Measurements from ENCODE around the gene RPL5.
A peak's percentile ranks its signal among the peaks of the same experiment; 100 is the strongest.

The RPL5 gene

DNA sequence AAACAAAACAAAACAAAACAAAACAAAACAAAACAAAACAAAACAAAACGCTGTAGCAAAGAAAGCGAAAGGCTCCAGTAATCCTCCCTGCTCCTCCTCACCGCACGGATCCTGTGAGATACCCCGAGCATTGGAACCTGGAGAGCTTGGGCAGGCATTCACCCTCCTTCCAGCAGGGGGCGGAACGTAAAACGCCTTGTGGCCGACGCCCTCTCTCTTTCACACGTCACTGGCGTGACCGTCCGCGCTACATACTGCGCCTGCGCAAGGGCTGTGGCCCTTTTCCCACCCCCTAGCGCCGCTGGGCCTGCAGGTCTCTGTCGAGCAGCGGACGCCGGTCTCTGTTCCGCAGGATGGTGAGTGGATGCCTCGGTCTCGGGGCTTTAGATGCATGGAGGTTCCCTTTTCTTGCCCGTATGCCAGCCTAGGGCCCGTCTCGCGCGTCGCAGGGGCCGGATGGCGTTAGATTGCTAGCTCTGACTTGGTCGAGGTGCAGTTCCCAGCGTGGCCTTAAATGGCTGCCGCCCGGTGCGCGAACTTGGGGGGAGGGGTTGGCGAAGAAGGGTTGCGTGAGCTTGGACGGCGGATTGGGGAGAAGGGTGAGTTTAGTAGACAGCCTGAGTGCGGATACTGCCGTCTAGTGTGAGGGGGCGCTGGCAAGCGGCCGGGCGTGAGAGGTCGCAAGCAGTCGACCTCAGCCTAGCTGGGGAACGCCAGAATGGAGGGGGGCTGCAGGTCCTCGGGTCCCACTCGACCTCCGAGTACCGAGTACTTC lies at the start of gene RPL5:
RPL5 (plus strand) TSS at position 279 of the 775 bp plus-strand sequence; CDS start at position 354, 75 bp downstream.
- DNase-seq (ENCODE audit: low spot score): peak; percentile 98

DNA sequence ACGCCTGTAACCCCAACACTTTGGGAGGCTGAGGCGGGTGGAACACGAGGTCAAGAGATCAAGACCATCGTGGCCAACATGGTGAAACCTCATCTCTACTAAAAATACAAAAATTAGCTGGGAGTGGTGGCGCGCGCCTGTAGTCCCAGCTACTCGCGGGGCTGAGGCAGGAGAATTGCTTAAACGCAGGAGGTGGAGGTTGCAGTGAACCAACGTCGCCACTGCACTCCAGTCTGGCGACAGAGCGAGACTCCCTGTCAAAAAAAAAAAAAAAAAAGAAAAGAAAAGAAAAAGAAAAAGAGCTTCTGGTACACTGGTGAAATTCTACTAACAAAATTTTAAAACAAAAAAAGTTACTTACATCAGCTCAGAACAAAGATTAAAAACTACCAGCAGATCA lies 48.3 kb upstream of the RPL5 start:
- DNase-seq (ENCODE audit: low spot score): peak; percentile 50

DNA sequence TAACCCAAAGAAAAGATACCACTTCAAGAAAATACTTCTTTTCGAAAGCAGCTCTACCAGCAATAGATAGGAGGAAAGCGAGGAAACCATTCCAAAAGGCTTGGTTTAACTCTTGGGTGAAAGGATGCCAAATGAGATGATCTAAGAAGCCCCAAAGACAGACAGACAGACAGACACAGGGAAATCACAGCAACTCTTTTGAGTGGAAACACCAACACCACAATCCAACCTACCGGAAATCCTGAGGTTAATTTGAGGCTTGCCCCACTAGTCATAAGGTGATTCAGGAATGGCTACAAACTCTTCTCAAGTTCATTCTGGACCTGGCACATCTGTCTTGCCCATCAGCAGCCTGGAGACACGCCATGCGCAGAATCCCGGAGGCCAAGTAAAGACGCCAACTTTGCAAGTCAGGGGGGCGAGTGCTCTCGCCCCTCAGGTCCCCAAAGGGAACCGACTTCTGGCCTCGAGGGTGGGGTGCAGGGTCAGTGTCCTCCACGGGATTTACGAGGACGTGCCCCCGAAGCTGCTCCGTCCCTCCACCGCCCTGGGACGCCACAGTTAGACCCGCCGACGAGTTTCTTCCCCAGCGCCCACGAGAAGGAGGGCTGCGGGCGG lies 47.7 kb upstream of the RPL5 start:
- no peak for DNase-seq (ENCODE audit: low spot score)

DNA sequence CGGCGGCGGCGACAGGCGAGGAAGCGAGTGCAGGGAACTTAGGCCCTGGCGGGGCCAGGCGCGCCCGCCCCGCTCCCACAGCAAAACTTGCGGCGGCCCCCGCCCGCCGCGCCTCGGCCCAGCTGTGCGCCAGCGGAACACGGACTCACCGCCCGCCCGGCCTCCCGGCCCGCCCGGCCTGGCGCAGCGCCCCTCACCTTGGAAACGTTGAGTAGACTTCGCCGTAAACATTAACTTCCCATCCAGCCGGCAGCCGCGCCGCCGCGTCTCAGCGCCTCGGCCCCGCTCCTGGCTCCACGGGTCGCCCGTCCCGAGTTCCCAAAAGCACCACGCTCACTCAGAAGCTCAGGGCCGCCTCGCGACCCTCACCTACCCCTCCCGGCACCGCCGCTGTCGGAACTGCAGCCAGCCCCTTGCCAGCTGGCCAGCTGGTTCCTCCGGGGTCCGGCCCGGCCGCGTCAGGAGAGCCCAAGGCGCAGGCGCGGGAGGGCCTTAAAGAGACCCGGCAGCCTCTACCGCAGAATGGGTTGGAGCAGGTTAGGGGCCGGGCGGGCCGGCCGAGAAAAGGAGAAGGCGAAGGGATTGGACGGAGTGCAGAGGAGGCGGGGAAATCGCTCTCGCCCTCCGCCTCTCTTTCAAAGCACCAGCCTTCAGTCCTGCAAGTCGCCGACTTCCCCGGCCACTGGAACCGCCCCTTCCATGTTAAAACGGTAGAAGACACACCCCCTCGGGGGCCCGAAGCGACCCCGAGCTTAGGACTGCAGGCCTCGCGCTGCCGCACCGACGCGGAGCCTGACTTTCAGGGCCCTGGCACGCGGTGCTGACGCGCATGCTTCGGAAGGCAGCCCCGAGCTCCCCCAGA lies 47.0 kb upstream of the RPL5 start, which contains the start of gene EVI5:
EVI5 (minus strand) TSS at position 470 of the 862 bp plus-strand sequence. CDS start 48,562 bp downstream, outside the sequence.
- DNase-seq (ENCODE audit: low spot score): peak; percentile 96

DNA sequence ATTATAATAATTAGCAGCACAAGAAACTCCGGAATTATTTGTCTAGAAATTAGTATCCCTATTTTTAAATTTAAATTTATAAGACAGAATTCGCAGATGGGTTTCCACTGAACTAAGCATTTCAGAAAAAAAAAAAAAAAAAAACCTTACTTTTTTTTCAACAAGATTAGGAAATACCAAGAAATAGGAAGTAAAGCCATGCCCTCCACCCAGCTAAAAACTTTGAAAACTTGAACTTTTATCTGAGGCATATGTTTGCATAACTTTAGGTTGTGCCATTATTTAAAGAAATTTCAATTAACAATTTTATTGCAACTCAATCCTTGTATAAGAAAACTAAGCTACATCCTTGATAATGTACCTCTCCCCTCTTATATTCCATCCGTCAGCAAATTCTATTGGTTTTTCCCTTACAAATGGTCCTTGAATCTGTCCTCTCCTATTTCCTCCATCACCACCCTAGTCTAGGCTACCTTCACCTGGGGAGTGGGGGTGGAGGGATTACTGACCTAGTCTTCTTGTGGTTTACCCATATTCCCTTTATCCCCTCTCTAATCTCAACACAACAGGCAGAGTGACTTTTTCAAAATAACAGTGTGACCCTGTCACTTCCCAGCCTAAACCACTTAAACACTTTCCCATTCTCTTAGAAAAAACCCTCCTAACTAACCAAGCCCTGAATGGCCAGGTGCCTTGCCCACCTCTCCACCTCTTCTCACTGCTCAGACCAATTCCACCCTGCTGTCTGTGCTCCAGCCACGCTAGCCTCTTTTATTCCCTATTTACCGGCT lies 45.5 kb upstream of the RPL5 start:
- DNase-seq (ENCODE audit: low spot score): no peak

DNA sequence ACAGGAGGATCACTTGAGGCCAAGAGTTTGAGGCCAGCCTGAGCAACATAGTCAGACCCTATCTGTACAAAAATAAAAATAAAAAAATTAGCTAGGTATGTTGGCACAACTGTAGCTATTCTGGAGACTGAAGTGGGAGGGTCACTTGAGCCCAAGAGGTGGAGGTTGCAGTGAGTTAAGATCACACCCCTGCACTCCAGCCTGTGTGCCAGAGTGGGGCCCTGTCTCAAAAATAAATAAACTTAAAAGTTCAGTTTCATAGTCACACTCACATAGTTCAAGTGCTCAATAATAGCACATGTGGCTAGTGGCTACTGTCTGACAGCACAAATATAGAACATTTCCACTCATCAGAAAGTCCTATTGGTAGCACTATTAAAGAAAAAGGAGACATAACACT lies 41.8 kb upstream of the RPL5 start:
- DNase-seq (ENCODE audit: low spot score): no peak

DNA sequence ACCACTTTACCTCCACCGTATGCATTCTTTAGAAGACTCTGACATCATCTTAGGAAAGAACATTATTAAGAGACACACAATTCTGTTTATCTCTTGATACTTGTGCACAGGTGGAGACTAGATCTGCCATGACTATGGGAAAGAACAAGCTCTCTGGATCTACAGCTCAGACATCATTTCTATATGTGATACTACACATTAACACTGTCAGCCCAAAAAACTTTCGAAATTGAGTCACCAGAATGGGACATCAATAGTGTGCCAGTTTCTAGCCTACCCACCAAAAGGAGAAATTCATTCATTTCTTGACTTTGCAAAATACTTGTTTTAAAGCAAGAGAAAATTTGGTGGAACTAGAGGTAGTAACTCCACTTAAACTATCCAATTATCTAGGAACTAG lies 41.0 kb upstream of the RPL5 start:
- no peak for DNase-seq (ENCODE audit: low spot score)

DNA sequence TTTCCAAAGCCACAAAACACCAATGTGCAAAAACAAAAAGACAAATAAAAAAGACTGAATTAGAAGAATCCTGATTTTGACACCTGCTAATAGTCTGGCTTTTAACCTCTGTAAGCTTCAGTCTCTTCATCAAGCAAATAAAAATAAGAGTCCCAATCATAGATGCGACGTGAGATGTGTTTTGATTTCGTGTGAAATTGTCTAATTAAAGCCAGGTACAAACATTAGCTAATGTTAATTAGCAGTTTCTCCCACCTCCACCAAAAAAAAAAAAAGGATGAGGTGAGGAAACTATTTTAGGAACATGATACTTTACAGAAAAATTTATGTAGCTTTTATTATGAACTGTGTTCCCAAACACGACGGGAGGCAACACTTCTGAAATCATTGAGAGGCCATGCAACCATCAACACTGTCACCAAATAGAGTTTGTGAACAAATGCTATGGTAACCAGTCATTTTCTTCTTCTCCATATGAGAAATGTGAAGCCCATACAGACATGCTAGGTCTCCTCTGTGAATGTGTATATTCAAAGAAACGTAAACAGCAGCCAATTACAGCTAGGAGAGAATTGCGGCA lies 40.3 kb upstream of the RPL5 start:
- DNase-seq (ENCODE audit: low spot score): no peak

DNA sequence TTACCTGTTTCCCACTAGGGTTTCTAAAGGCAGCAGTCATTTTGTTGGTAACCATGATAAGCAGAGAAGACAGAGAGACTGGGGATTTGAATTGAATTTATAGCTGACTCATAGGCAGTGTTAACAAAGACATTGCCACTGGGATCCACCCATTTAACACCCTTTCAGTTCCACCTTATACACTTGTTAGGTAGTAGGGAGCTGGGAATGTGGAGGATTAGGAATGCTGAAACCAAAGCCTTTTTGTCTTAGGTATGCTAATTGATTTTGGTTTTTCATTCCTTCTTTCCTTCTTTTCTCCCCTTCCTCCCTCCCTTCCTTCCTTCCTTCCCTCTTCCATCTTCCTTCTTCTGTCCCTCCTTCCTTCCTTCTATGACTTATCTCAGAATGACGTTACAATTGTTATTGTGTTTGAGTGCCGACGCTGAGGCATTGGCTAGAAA lies 39.5 kb upstream of the RPL5 start:
- no peak for DNase-seq (ENCODE audit: low spot score)

DNA sequence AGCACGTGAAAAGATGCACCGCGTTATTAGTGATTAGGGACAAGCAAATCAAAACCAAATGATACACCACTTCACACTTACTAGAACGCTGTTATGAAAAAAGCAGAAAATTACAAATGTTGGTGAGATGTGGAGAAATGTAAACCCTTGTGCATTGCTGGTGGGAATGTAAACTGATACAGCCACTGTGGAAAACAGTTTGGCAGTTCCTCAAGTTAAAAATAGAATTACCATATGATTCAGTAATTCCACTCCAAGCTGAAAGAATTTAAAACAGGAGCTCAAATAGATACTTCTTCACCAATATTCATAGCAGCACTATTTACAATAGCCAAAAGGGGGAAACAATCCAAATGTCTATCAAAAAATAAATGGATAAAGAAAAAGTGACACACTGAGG lies 36.7 kb upstream of the RPL5 start:
- no peak for DNase-seq (ENCODE audit: low spot score)

DNA sequence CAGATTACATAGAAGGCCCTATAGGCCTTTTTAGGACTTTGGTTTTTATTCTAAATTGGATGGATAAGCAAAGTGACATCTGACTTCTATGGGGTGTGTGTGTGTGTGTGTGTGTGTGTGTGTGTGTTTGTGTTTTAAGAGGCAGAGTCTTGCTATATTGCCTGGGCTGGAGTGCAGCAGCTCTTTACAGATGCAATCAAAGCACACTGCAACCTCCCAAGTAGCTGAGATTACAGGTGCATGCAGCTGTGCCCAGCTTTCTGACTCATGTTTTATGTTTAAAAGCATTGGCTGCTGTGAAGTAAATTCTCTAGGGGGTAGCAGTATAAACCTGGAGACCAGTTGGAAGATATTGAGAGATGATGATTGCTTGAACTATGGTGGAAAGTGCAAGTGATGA lies 34.5 kb upstream of the RPL5 start:
- no peak for DNase-seq (ENCODE audit: low spot score)

DNA sequence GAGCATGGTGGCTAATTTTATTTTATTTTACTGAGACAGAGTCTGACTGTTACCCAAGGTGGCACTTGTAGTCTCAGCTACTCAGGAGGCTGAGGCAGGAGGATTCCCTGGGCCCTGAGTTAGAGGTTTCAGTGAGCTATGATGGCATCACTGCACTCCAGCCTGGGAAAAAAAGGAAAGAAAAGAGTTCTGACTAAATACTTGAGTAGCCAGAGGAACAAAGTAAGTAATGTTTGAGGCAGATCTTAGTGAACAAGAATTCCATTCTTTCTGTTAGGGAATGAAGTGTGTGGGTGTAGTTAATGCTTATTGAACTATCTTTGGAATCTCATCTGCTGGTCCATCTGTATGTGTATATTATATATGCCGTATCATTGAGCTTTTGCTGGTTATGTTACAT lies 33.9 kb upstream of the RPL5 start:
- no peak for DNase-seq (ENCODE audit: low spot score)

DNA sequence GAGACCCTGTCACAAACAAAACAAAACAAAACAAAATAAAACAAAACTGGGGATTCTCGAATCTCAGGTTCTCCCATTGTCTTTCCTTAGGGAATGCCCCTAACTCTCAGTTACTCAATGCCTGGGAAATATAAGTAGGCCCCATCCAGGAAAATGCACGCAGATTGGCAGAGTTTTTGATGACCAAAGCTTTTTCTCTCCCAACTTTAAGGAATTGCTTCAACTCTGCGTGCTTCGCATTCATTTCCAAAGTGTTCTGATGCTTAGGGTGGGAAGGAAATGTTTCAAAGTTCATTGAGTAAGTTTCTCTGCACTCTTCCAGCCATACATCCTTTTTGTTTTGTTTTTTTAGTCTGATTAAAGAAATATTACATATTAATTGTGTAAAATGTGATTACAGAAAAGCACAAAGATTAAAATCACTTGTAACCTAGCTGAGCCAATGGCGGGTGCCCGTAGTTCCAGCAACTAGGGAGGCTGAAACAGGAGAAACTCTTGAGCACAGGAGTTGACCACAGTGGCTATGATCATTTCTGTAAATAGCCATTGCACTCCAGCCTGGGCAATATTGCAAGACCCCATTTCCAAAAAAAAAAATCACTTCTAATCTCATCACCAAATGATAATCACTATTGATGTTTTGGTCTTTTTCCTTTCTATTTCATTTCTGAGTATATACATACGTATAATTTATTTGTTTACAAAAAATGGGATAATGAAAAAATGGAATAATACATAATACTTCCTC lies 28.5 kb upstream of the RPL5 start:
- no peak for DNase-seq (ENCODE audit: low spot score)

DNA sequence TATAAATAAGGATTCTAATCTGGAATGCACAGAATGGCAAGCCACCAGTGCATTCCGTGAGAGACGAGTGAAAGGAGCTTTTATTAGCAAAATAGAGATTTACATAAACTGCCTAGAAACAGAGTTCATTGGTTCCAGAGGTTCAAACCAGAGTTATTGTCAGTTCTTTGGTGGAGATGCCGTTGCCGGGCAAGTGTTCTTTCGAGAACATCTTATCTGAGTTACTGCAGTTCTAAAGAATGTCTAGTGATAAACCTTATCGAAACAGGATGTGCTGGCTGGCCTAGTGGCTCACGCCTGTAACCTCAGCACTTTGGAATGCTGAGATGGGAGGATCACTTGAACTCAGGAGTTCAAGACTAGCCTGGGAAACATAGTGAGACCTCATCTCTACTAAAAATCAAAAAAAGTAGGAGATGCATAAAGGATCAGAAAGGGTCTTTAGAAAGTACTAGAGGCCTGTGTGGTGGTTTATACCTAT lies 27.1 kb upstream of the RPL5 start:
- no peak for DNase-seq (ENCODE audit: low spot score)

DNA sequence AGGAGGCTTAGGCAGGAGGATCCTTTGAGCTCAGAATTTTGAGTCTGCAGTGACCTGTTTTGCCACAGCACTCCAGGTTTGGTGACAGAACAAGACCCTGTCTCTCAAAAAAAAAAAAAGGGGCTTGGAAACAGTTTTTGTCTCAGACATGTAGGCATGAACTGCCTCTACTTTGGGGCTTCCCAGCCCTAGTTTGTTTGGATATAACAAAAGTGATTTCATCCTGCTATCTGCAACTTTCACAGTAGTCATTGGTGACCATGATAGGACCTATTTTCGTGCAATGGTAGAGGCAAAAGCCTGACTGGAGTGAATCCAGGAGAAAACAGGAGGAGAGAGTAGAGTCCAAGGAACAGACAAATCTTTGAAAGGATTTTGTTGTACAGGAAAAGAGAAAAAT lies 26.6 kb upstream of the RPL5 start:
- no peak for DNase-seq (ENCODE audit: low spot score)

DNA sequence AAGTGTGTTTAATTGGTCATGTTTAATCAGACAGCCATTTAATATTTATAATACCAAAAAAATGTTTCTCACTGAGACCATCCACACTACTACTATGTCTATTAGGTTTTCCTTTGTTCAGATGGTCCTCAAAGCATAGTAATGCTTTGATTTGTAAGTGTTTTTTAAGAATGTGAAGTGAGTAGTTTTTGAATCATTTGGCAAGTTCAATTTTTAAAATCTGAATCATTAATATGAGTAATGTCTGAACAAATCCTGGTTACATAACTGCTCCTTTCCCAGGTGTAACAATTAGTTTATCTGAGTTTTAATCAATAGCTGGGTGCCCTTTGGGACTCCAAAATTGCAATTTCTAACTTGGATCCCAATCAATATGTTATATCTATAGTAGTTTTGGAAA lies 23.5 kb upstream of the RPL5 start:
- DNase-seq (ENCODE audit: low spot score): no peak

DNA sequence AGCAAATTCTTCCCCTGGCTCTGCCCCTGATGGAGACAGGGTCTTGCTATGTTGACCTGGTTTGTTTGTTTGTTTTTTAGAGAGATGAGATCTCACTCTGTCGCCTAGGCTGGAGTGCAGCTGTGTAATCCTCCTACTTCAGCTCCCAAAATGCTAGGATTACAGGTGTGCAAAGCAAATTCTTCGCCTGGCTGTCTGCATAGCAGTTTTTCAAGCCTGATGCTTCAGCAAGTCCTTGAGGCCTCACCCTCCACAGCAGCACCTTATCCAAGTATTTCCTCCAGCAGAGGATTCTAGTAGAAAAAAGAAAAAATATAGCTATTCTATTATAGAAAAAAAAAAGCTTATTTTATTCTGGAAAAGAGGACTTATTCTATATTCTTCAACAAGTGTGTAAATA lies 15.1 kb upstream of the RPL5 start:
- DNase-seq (ENCODE audit: low spot score): no peak

DNA sequence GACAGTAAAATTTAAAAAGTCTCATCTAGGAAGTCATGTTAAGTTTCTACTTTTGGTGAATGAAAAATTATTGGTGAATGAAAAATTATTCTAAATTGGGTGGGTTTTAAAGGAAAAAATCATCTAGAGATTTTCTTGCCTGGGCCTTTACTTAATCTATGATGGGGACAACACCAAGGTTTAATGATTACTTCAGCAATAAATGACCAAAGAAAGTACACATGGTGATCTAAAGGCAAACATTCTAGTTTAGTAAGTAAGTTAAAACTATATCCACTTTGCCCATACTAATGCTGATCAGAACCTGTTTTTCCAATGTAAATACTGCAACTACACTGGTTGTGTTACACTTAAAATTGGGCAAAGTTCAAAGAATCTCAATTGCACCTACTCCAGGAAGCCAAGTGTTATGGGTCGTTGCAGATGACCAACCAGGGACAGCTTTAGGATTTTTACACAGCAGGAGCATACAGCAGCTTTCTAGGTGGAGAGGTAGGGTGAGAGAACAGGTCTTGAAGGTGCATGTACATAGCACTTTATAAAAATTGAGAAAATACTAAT lies 14.6 kb upstream of the RPL5 start:
- no peak for DNase-seq (ENCODE audit: low spot score)

DNA sequence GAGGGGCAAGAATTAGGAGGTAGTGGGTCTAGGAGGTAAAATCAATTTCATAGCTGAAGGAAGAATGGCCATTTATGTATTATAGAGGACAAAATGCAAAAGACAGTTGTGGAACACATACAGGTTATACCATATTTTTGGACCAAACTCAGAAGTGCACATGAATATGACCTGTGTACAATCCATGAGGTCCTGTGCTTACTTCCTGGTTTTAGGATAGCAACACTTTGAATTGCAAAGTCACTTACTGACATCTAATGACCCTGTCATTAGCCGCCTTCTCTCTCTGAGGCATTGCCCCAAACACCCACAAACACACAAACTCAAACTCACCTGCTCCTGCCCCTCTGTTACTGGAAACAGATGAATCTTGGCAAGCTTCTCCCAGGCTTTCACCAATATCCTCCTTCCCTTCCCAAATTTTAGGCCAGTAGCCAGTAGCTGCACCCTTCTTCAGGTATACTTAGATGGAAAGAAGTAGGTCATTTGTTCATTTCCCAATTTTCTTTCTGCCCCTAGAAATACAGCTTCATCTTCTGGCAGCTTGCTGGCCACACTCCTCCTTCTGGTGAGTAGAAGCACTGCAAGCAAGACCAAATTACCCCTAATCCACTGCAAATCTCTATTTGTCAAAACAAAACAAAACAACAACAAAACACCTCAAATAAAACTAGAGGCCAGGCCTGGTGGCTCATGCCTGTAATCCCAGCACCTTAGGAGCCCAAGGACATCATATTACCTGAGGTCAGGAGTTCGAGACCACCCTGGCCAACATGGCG lies 13.7 kb upstream of the RPL5 start:
- DNase-seq (ENCODE audit: low spot score): no peak

DNA sequence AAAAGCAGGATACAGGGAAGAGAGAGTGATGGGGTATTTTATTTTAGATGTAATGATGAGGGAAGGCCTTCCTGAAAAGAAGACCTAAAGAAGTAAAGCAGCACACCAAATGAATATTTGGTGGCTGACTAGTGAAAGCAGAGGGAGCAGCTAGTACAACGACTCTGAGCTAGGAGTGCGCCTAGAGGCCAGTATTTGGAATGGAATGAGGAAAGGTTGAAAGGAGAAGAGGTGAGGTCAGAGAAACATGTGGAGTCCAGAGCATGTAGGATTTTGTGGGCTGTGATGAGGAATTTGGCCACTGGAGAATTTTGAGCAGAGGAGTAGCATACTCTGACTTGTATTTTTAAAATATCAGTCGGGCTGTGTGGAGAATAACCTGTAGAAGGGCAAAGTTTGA lies 11.8 kb upstream of the RPL5 start:
- no peak for DNase-seq (ENCODE audit: low spot score)

Measured in ecto neural progenitor cell (in vitro differentiated cells).